Loucy (cell line): Measurements from ENCODE around the gene PSMD1.

ENCODE experiments used
- H2AFZ ChIP-seq: fragments of 200-600 bp; sonication (generic); 2 replicates; pipeline ENCODE4 v1.6.0; 2016; ENCODE audit warnings: antibody characterized with exemption, mild to moderate bottlenecking, low read length, moderate library complexity
- H3F3A ChIP-seq: fragments of 200-600 bp; 2 replicates; pipeline ENCODE4 v1.6.0; 2016; ENCODE audit warnings: antibody characterized with exemption, low read depth, mild to moderate bottlenecking
- H3K27me3 ChIP-seq: fragments of 200-600 bp; sonication (generic); 2 replicates; pipeline ENCODE4 v1.6.1; 2014; ENCODE audit warnings: low read length, mild to moderate bottlenecking; ENCODE audit not compliant: insufficient read depth, poor library complexity, severe bottlenecking
- H3K36me3 ChIP-seq: fragments of 200-600 bp; sonication (generic); 2 replicates; pipeline ENCODE4 v1.6.1; 2016; ENCODE audit warnings: low read length; ENCODE audit not compliant: insufficient read depth
- H3K4me1 ChIP-seq: fragments of 200-600 bp; sonication (generic); 2 replicates; pipeline ENCODE4 v1.5.1; 2014; ENCODE audit warnings: low read length, mild to moderate bottlenecking; ENCODE audit not compliant: insufficient read depth, poor library complexity, severe bottlenecking
- H3K4me2 ChIP-seq: fragments of 200-600 bp; sonication (generic); 2 replicates; pipeline ENCODE4 v1.6.0; 2014; ENCODE audit warnings: antibody characterized with exemption, low read length, low read depth, mild to moderate bottlenecking; ENCODE audit not compliant: poor library complexity, severe bottlenecking
- H3K4me3 ChIP-seq: fragments of 200-600 bp; sonication (generic); 2 replicates; pipeline ENCODE4 v1.5.1; 2014; ENCODE audit warnings: low read length, mild to moderate bottlenecking, mixed read lengths; ENCODE audit not compliant: poor library complexity, severe bottlenecking
- H3K79me2 ChIP-seq: fragments of 200-600 bp; sonication (generic); 2 replicates; pipeline ENCODE4 v1.6.1; 2014; ENCODE audit warnings: low read length; ENCODE audit not compliant: insufficient read depth
- H3K9ac ChIP-seq: fragments of 200-600 bp; sonication (generic); 2 replicates; pipeline ENCODE4 v1.6.0; 2014; ENCODE audit warnings: mild to moderate bottlenecking, low read depth, low read length, moderate library complexity; ENCODE audit not compliant: poor library complexity, severe bottlenecking
- H3K9me2 ChIP-seq: fragments of 200-600 bp; sonication (generic); replicated peaks from 2 replicates; pipeline ENCODE4 v1.6.1; 2016; ENCODE audit warnings: low read depth, low read length, mixed read lengths
- H3K9me3 ChIP-seq: fragments of 200-600 bp; sonication (generic); 2 replicates; pipeline ENCODE4 v1.6.1; 2014; ENCODE audit warnings: mild to moderate bottlenecking, antibody characterized with exemption, low read length, low read depth; ENCODE audit not compliant: insufficient read depth
- H4K20me1 ChIP-seq: fragments of 200-600 bp; sonication (generic); 2 replicates; pipeline ENCODE4 v1.6.0; 2014; ENCODE audit warnings: antibody characterized with exemption, low read length, mild to moderate bottlenecking; ENCODE audit not compliant: insufficient read depth, poor library complexity, severe bottlenecking
- EZH2phosphoT487 ChIP-seq: fragments of 200-600 bp; IDR thresholded peaks from 2 replicates; pipeline ENCODE4 v1.6.1; 2018; ENCODE audit warnings: antibody characterized with exemption, mild to moderate bottlenecking, moderate library complexity, borderline replicate concordance
- TF ChIP-seq, protein P1 (sequence below): fragments of 200-600 bp; sonication (generic); conservative IDR thresholded peaks from 2 replicates; pipeline ENCODE4 v1.5.1; 2014; ENCODE audit warnings: mild to moderate bottlenecking, antibody characterized with exemption, low read length

Gene PSMD1

DNA sequence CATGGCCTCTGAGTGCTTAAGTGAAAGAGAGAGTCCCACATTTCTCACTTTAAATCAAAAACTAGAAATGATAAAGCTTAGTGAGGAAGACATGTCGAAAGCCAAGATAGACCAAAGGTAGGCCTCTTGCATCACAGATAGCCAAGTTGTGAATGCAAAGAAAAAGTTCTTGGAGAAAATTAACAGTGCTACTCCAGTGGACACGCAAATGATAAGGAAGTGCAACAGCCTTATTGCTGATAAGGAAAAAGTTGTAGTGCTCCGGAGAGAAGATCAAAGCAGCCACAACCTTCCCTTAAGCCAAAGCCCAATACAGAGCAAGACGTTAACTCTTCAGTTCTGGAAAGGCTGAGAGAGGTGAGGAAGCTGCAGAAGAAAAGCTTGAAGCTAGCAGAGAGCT is 32.1 kb downstream of the PSMD1 start:
- H3K9me3 ChIP-seq = no peaks in the 10 kb centered on the region
- no peaks in the 10 kb centered on the region for H3F3A ChIP-seq
- H3K4me2 ChIP-seq = no peak overlapping the region
- no peak overlapping the region for H3K9ac ChIP-seq
- H4K20me1 ChIP-seq = no peaks in the 10 kb centered on the region
- H3K27me3 ChIP-seq = no peaks in the 10 kb centered on the region
- no peaks in the 10 kb centered on the region for H3K4me1 ChIP-seq
- no peak overlapping the region for H2AFZ ChIP-seq
- H3K9me2 ChIP-seq = no peaks in the 10 kb centered on the region
- peaks cover 73% of the 10 kb centered on the region; the same call in 1 of the 2 replicates for H3K36me3 ChIP-seq
- H3K4me3 ChIP-seq = no peak overlapping the region
- no peaks in the 10 kb centered on the region for H3K79me2 ChIP-seq
- TF ChIP-seq EZH2phosphoT487 = no peak
- TF ChIP-seq, protein P1, sequence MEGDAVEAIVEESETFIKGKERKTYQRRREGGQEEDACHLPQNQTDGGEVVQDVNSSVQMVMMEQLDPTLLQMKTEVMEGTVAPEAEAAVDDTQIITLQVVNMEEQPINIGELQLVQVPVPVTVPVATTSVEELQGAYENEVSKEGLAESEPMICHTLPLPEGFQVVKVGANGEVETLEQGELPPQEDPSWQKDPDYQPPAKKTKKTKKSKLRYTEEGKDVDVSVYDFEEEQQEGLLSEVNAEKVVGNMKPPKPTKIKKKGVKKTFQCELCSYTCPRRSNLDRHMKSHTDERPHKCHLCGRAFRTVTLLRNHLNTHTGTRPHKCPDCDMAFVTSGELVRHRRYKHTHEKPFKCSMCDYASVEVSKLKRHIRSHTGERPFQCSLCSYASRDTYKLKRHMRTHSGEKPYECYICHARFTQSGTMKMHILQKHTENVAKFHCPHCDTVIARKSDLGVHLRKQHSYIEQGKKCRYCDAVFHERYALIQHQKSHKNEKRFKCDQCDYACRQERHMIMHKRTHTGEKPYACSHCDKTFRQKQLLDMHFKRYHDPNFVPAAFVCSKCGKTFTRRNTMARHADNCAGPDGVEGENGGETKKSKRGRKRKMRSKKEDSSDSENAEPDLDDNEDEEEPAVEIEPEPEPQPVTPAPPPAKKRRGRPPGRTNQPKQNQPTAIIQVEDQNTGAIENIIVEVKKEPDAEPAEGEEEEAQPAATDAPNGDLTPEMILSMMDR = no peak

DNA sequence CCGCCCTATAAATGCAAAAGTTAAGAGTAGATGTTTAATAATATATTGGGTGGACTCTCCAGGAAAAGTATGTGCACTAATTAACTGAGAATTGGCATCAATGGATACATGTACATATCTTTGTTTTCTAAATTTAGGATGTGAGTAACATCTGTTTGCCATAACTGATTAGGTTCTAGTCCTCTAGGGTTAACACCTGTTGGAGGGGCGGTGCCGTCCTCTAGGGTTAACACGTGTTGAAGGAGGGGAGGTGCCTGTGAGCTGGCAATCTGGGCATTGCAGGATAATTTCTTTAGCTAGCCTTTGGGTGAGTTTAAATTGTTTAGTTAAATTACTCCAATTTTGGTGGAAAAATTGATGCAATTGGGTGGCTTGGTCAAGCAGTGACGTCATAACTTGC is 37.3 kb downstream of the PSMD1 start:
- Histone ChIP-seq H3K36me3 (peaks cover 37% of the 10 kb centered on the region; the same call in 1 of the 2 replicates), H2AFZ (no peak overlapping the region), H3K9me2 (no peaks in the 10 kb centered on the region), H3K27me3 (no peaks in the 10 kb centered on the region), H4K20me1 (peaks cover 4% of the 10 kb centered on the region), H3K79me2 (no peaks in the 10 kb centered on the region), H3K4me1 (no peaks in the 10 kb centered on the region), H3K9me3 (no peaks in the 10 kb centered on the region), H3K9ac (no peak overlapping the region), H3K4me3 (no peak overlapping the region), H3K4me2 (no peak overlapping the region), H3F3A (no peaks in the 10 kb centered on the region)
- no peak for TF ChIP-seq EZH2phosphoT487
- TF ChIP-seq, protein P1 = no peak

DNA sequence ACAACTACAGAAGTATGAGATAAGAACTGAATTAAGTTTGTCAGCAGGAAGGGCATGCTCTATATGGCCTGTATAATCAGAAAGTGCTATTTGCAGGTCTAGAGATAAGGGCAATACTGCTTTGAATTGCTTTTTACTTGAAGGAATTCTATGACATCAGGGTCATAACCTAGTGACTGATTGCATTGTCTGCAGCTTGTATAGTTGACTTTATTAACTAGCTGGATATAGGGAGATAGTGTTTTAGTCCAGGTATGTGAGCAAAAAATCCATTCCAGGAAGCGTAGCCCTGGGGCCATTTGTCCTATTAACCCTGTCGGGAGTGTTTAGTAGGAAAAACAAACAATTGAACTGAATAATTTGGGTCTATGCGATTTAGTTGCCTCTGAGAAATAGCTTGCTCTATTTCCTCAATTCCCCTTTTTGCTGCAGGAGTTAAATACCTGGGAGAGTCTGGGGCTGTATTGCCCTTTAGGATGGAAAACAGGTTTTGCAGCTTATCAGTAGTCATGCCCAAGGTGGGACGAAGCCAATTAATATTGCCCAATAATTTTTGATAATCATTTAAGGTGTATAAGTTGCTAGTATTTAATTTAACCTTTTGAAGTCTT is 38.2 kb downstream of the PSMD1 start:
- peaks cover 5% of the 10 kb centered on the region; the same call in 1 of the 2 replicates for H3K9me3 ChIP-seq
- H3F3A ChIP-seq = no peaks in the 10 kb centered on the region
- no peaks in the 10 kb centered on the region for H3K79me2 ChIP-seq
- H3K4me1 ChIP-seq = no peaks in the 10 kb centered on the region
- no peak overlapping the region for H3K9ac ChIP-seq
- no peak overlapping the region for H3K4me2 ChIP-seq
- H4K20me1 ChIP-seq = peaks cover 4% of the 10 kb centered on the region
- H3K9me2 ChIP-seq = no peaks in the 10 kb centered on the region
- no peak overlapping the region for H3K4me3 ChIP-seq
- no peak overlapping the region for H2AFZ ChIP-seq
- peaks cover 38% of the 10 kb centered on the region; the same call in 1 of the 2 replicates for H3K36me3 ChIP-seq
- no peaks in the 10 kb centered on the region for H3K27me3 ChIP-seq
- no peak for TF ChIP-seq EZH2phosphoT487
- TF ChIP-seq, protein P1 = no peak
